NCI-H2029 (cell line): ENCODE data around the gene CILP.
"Not testable (repeated sequence)": the region's sequence is repeated elsewhere in the genome, so short reads cannot be mapped to it uniquely, and the experiment has no call there.

ENCODE experiments used
- DNase-seq: peaks from one replicate; lab custom pipeline; 2025; lab: John Stamatoyannopoulos, UW

The CILP gene

GRCh38 chr15:65192016-65192415 is 19.3 kb downstream of the CILP start:
- DNase-seq: no peak

DNA sequence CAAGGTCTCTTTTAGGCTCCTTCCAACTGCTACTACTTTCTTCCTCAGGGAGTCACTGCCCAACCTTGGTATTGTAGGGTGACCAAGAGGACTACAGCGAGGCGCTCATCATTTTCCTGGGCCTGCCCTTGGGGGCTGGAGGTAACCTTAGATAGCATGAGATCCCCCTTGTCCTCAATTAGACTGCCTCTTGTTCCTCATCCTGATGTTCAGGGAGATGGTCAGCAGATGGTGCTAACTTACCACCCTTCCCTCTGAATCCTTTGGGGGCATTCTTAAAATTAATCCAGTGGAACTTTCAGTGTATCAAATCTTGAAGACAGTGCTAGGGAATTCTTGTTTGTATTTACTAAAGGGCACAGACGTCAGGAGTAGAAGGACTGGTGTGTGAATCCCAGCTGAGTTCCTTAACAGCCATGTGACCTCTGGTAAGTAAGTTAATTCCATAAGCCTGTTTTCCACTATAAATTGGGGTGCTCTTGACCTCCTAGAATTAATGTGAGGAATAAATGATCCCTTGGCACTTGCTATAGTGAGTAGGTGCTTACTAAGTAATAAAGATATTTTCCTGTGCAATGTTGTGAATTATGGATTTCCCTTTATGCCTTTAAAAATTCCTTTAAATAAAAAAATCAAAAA is 22.1 kb downstream of the CILP start:
- DNase-seq: no peak

- DNase-seq: not testable (repeated sequence)
Observed at GRCh38 chr15:65188472-65188871, 22.8 kb downstream of the CILP start.

GRCh38 chr15:65184868-65185717 is 26.2 kb downstream of the CILP start, which contains the start of gene CLPX:
CLPX (minus strand) TSS chr15:65185342; CDS start chr15:65185153, 189 bp downstream.
- DNase-seq: peak; percentile 70

GRCh38 chr15:65184305-65184867 is 26.9 kb downstream of the CILP start:
- DNase-seq: no peak

DNA sequence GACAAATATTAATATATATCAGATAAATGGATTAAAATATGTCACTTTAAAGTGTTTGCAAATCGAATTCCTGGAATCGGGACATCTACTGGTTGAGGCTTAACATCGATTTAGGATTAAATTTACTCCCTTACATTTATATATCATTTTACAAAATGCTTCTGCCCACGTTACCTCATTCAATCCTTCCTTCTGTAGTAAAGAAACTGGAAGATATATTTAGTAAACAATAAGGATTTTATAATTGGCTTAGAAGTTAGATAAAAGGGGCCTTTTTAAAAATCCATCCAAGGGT is 27.5 kb downstream of the CILP start:
- no peak for DNase-seq

- no peak for DNase-seq
Observed at GRCh38 chr15:65182538-65182937, 28.7 kb downstream of the CILP start.

DNA sequence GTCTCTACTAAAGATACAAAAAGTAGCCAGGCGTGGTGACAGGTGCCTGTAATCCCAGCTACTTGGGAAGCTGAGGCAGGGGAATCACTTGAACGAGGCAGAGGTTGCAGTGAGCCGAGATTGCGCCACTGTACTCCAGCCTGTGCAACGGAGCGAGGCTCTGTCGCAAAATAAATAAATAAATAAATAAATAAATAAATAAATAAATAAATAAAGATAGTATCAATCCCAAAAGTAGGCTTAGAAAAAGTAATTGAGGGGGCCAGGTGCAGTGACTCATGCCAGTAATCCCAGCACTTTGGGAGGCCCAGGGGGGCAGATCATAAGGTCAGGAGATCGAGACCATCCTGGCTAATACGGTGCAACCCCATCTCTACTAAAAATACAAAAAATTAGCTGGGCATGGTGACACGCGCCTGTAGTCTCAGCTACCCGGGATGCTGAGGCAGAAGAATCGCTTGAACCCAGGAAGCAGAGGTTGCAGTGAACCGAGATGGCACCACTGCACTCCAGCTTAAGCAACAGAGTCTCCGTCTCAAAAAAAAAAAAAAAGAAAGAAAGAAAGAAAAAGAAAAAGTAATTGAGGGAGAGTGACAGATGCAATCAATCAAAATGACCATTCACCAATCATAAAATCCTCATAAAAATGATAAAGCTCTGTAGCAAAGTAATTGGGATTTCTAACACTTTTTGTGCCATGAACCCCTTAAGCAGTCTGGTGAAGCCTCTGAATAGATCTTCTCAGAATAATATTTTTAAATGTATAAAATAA is 29.5 kb downstream of the CILP start:
- DNase-seq: not testable (repeated sequence)

- no peak for DNase-seq
Observed at GRCh38 chr15:65180167-65180566, 31.1 kb downstream of the CILP start.

GRCh38 chr15:65177901-65178300 is 33.4 kb downstream of the CILP start:
- DNase-seq: no peak

DNA sequence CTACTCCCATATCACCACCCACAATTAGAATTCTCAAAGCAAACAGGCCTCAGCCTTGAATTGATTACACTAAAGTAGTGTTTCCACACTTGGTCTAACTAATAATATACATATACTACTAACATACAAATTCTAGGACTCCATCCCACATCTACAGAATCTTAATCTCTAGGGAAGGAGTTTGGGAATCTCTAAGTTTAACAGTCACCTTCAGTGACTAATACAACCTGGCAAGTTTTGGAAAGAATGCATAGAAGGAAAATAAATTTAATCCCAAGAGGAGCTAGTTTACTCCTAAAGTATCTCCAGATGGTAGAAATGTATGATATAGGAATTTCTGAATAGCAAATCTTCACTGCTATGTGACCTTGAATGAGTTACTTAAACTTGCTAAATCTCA is 35.2 kb downstream of the CILP start:
- DNase-seq: no peak

DNA sequence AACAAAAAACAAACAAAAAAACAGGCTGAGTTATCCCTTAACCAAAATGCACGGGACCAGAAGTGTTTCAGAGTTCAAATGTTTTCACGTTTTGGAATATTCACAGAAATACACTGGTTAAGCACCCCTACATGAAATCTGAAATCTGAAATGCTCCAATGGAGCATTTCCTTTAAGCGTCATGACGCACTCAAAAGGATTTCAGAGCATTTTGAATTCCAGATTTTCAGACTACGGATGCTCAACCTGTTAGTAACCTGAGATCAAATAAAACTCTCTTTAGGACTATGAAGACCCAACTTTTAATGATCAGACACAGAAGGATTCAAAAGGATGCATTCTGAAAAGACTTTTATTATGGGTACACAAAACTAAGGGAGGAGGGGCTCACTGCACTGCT is 35.8 kb downstream of the CILP start:
- DNase-seq: no peak

GRCh38 chr15:65174509-65174908 is 36.8 kb downstream of the CILP start:
- DNase-seq: no peak

- DNase-seq: no peak
Observed at GRCh38 chr15:65172531-65172930, 38.7 kb downstream of the CILP start.

DNA sequence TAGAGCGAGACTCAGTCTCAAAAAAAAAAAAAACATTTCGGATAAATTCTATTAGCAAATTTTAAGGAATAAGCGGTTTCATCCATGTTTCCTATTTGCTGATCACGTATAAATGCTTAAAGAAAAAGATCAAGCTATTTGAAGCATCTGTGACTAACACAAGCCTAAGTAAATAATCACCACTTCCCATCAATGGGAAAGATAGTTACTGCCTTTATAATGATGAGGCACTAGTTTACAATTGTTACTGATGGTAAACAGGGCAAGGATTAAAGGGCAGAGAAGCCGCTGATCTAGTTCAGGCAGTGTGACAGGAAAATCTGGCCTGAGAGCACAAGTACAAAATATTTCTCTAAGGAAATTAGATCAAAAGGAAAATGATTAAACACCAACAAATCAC is 39.8 kb downstream of the CILP start:
- DNase-seq: no peak

DNA sequence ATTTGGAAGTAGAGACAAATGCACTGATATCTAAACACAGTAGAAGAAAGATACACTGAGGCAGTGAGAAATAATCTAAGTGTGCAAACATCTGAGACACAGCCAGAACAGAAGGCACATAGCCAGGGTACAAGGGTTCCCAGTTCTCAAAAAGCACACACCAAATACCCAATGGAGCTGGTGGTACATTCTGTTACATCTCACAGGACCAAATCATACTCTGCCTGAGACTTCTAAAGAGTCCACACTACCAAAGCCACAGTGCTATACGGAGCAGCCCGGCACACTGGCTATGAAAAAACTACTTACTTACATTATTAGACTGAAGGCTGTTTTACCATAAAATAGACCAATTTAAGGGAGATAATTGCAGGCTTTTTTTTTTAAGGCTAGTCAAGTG is 45.4 kb downstream of the CILP start:
- DNase-seq: no peak

GRCh38 chr15:65164139-65164538 is 47.1 kb downstream of the CILP start:
- no peak for DNase-seq

DNA sequence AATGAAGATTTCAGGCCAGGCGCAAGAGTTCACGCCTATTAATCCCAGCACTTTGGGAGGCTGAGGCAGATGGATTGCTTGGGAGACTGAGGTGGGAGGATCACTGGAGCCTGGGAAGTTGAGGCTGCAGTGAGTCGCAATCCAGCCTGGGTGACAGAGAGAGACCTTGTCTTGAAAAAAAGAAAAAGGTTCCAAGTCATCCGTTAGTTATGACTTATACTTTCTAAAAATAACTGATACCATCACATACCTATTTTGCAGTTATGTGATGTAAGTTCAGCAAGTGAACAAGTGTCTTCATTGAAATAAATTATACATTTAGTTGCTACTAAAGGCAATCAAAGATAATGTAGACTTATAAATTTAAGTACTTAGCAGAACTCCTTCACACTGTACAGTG is 48.2 kb downstream of the CILP start:
- no peak for DNase-seq

GRCh38 chr15:65156692-65157091 is 54.6 kb downstream of the CILP start:
- DNase-seq: no peak

GRCh38 chr15:65154720-65155119 is 56.6 kb downstream of the CILP start:
- DNase-seq: no peak

GRCh38 chr15:65147902-65148301 is 63.4 kb downstream of the CILP start:
- no peak for DNase-seq

GRCh38 chr15:65146438-65146837 is 64.8 kb downstream of the CILP start:
- DNase-seq: no peak
